Activated CD4-positive, alpha-beta T cell treated with anti-CD3 and anti-CD28 coated beads, Interleukin-2, amount 50 U/mL, for 4 hours (primary cell): ENCODE measurements around the gene CELA3A.
"Not testable (repeated sequence)": the region's sequence is repeated elsewhere in the genome, so short reads cannot be mapped to it uniquely, and the experiment has no call there.

Source experiments
- DNase-seq, 2 experiments: peaks; one replicate each; pipeline ENCODE4 v3.0.0-alpha.2; 2020

CELA3A gene, protein sequence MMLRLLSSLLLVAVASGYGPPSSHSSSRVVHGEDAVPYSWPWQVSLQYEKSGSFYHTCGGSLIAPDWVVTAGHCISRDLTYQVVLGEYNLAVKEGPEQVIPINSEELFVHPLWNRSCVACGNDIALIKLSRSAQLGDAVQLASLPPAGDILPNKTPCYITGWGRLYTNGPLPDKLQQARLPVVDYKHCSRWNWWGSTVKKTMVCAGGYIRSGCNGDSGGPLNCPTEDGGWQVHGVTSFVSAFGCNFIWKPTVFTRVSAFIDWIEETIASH

DNA sequence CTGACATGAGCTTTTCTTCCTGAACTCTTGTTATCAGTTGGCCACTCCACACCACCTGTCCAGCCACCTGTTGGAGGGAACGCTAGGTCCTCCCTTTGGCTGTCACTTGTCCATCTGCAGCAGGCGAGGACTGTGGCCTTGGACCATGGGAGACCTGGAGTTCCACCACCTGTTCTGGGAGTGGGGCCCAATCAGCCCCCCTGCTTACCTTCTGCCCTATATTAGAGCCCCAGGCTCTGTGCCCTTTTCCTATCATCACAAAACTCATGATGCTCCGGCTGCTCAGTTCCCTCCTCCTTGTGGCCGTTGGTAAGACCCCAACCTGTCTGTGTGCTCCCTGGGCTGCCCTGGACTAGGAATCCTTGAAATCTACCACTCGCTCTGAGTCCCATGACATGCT is at the start of gene CELA3A:
Gene CELA3A (plus strand): TSS at position 249 of the 400 bp plus-strand sequence. CDS start 18 bp downstream, at position 267.
- DNase-seq: no peak

- no peak for DNase-seq
Observed at GRCh38 chr1:21952786-21953520, 48.5 kb upstream of the CELA3A start.

- DNase-seq: no peak
Observed at GRCh38 chr1:21955058-21955457, 46.4 kb upstream of the CELA3A start.

GRCh38 chr1:21955501-21956281 is 45.8 kb upstream of the CELA3A start:
- DNase-seq: no peak

DNA sequence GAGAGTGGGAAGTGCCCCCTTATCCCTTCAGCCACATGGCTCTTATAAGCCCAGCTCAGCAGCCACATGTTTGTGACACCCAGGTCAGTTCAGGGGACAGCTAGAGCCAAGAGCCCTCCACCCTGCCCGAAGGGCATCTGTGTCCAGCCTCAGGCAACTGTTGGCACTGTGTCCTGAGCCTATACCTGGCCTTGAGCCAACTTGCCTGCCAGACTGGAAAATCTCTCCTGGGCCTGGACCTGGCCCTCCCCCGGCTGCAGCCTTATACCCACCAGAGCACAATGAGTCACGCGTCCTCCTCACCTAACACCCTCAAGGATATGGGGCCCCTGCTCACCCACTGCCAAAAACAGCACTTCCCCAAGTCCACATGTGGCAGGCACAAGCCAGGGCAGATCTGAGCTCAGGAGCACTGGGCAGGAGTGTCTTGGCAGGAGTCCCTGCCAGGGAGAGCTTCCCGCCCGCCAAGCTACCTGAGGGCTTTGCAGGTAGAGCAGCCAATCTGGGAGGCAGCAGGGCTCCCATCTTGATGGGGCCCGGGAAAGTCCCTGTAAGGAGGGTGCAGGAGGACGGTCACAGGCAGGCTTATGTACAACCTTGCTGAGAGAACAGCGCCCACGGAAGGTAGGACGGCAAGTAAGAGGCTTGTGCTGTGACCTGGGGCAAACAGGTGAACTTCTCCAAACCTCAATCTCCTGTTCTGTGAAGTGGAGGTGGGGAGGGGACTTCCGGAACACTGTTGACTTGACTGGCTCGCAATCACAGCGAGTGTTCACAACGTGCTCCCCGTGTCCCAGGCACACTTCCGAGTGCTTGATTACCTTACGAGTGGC is 44.5 kb upstream of the CELA3A start:
- DNase-seq: peak; percentile 52 to 57

DNA sequence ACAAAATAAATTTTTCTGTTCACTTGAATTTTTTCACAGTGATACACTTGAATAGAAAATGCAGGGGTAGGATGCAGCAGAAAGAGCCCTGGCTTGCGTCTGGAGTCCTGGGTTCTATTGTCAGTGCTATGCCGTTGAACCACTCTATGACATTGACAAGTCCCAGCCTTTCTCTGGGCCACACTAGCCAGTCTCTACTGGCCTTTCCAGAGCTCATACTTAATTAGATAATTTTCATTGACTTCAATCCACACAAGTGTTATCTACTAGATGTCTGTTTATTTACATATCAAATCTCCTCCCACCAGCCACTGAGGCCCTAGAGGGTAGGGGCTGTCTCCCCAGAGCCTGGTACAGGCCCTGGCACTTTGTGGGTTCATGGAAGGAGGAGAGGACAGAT is 40.1 kb upstream of the CELA3A start:
- DNase-seq: no peak

GRCh38 chr1:21961799-21962198 is 39.7 kb upstream of the CELA3A start:
- no peak for DNase-seq

DNA sequence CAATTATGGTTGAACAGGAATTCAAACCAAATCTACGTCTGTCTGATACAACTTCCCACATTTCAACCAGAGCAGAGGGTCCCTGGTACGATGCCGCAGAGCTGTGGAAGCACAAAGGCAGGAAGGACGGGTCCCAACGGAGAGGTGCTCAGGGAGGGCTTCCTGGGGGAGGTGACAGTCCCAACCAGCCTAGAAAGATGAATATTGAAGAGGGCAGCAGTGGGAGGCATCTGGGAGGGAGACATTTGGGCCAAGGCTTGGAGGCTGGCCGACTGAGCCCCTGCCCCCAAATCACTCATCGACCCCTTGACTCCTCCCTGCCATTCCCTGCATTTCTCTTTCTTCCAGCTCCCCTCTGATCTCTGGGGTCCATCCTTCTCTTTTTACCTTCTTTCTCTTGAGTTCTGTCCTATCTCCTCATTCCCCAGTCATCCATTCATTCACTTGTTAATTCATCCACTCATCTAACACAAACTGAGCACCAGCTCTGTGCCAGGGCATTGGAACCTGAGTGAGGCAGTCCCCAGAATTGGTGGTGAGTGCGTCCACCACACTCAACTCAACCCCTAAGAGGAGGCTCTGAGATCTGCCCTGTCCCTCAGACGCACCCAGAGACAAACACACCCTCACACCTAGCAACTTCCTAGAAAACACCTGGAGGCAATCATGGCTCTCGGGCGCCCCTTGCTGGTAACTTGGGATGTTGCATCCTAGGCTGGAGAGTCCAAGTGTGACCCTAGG is 37.8 kb upstream of the CELA3A start:
- DNase-seq: peak; percentile 81 to 84

- DNase-seq: no peak
Observed at GRCh38 chr1:21966247-21967000, 35.0 kb upstream of the CELA3A start.

GRCh38 chr1:21967216-21967615 is 34.2 kb upstream of the CELA3A start:
- not testable (repeated sequence) for DNase-seq

- DNase-seq: not testable (repeated sequence)
Observed at GRCh38 chr1:21969066-21969465, 32.4 kb upstream of the CELA3A start.

DNA sequence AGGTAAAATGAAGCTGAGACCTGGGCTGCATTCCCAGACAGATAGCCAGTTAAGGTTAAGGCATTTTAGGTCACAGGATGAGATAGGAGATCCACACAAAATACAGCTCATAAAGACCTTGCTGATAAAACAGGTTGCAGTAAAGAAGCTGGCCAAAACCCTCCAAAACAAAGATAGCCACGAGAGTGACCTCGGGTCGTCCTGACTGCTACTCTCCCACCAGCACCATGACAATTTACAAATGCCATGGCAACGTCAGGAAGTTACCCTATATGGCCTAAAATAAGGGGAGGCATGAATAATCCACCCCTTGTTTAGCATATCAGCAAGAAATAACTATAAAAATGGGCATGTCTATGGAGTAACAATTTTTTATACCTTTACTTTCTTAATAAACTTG is 30.9 kb upstream of the CELA3A start:
- not testable (repeated sequence) for DNase-seq

DNA sequence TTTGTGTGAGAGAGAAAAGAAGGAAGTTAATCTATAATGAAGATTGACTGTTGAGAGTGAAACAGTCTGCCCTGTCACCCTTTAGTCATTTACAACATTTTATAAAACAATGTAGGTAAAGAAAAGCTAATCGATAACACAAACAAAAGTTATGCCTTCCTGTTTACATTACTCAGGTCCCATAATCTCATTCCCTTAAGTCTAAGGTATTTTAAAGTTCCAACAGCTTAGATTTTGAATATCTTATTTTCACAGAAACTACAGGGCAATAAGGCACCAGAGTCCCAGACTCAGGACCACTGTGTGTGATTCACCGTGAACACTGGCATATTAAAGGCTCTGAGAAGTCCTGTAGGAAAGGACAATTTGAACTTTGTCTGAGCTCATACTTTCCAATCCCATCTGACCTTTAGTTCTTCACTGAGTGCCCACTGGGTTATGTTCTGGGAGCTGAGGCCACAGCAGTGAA is 28.4 kb upstream of the CELA3A start:
- DNase-seq: not testable (repeated sequence)

GRCh38 chr1:21973948-21974347 is 27.5 kb upstream of the CELA3A start:
- DNase-seq: not testable (repeated sequence)

GRCh38 chr1:21974699-21975098 is 26.8 kb upstream of the CELA3A start:
- not testable (repeated sequence) for DNase-seq

DNA sequence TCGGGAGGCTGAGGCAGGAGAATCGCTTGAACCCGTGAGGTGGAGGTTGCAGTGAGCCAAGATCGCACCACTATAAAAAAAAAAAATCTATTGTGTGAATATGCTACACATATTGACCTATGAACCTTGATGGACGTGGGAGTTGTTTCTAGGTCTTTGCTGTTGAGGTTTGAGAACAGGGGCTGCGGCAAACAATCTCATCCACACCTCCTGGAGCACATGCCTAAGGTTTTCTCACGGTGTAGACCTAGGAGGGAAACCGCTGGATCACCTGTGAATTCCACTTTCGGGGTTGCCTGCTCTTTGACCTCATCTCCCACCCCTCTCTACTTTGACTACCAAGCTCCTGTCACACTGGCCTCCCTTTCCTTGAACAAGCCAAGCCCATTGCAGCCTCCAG is 26.2 kb upstream of the CELA3A start:
- DNase-seq: not testable (repeated sequence)

GRCh38 chr1:21976703-21977239 is 24.7 kb upstream of the CELA3A start, which contains the start of gene CELA3B:
CELA3B (plus strand) TSS chr1:21977022; CDS start chr1:21977040, 18 bp downstream.
- not testable (repeated sequence) for DNase-seq

DNA sequence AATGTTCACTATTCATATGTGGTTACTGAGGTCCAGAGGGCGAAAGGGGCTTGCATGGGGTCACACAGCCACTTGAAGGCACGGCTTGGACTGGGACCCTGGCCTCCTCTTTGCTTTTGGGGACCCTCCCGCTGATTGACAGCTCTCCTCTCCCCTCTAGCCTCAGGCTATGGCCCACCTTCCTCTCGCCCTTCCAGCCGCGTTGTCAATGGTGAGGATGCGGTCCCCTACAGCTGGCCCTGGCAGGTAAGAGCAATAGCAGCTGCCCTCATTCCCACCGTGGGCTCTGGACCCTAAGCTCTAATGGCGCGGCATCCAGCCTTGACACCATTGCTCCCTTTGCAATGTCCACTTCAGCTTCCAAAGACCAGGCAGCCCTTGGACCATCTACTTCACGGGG is 23.2 kb upstream of the CELA3A start:
- not testable (repeated sequence) for DNase-seq

GRCh38 chr1:21980515-21981220 is 20.8 kb upstream of the CELA3A start:
- DNase-seq: not testable (repeated sequence)

DNA sequence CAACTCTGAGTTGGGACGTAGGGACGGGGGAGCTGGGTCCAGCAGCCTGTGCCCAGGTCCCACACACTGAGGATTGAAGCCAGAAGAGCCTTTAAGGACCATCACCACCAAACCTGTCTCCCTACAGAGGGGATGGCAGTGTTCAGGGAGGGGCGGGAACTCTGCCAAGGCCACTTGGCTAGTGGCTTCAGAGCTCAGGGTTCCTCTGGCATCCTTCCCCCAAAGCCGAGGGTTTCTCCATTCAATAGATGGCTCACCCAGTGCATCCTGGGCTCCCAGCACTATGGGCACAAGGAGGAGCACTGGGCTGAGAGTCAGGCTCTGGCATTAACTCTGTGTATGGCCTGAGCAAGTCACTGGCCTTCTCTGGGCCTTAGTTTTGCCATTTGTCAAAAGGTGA is 20.2 kb upstream of the CELA3A start:
- DNase-seq: not testable (repeated sequence)
